ENCODE results near the gene FASTKD3.
A peak's percentile ranks its signal among the peaks of the same experiment; 100 is the strongest.
"Not testable (repeated sequence)": the region's sequence is repeated elsewhere in the genome, so short reads cannot be mapped to it uniquely, and the experiment has no call there.

The FASTKD3 gene, protein sequence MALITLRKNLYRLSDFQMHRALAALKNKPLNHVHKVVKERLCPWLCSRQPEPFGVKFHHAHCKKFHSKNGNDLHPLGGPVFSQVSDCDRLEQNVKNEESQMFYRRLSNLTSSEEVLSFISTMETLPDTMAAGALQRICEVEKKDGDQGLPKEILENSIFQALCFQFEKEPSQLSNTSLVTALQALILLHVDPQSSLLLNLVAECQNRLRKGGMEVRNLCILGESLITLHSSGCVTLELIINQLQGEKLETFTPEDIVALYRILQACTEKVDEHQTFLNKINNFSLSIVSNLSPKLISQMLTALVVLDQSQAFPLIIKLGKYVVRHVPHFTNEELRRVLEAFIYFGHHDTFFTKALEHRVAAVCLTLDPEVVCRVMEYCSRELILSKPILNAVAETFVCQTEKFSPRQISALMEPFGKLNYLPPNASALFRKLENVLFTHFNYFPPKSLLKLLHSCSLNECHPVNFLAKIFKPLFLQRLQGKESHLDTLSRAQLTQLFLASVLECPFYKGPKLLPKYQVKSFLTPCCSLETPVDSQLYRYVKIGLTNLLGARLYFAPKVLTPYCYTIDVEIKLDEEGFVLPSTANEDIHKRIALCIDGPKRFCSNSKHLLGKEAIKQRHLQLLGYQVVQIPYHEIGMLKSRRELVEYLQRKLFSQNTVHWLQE

GRCh38 chr5:7868773-7869473 lies at the start of gene FASTKD3, which contains the start of gene MTRR:
TSS of gene FASTKD3 (minus strand) at chr5:7869031. CDS start at chr5:7868083, 948 bp downstream.
TSS of gene MTRR (plus strand) at chr5:7869148. CDS start at chr5:7870795, 1,647 bp downstream.
- peak; percentile 86 for DNase-seq

GRCh38 chr5:7917130-7918123 lies 48.6 kb upstream of the FASTKD3 start:
- DNase-seq: no peak

DNA sequence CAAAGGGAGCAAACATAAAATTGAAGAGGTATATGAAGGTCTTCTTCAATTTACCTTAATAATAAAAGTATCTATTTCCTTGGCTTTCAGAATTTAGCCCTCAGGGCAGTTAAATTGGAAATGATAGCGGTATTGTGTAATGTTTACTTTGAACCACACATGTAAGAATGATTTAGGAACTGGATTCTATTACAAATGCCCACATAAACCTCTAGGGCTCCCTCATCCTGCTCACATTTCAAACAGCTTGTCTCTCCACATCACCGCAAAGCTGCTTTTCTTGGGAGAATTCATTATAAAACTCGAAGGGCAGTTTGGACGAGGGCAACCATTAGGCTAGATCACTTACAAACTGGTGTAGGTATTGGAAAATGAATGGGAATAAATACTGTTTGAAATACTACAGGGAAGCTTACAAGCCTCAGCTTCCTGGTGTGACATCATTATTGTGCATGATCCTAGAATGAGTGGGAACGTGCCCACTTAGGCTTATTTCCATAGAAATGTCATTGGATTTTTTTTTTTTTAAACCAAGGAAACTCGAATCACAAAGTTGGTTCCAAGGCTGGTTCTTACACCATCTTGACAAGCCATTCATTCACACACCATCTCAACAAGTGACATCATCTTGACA lies 47.5 kb upstream of the FASTKD3 start:
- no peak for DNase-seq

GRCh38 chr5:7911429-7911771 lies 42.6 kb upstream of the FASTKD3 start:
- not testable (repeated sequence) for DNase-seq

- no peak for DNase-seq
Measured at GRCh38 chr5:7910738-7911428, 42.1 kb upstream of the FASTKD3 start.

DNA sequence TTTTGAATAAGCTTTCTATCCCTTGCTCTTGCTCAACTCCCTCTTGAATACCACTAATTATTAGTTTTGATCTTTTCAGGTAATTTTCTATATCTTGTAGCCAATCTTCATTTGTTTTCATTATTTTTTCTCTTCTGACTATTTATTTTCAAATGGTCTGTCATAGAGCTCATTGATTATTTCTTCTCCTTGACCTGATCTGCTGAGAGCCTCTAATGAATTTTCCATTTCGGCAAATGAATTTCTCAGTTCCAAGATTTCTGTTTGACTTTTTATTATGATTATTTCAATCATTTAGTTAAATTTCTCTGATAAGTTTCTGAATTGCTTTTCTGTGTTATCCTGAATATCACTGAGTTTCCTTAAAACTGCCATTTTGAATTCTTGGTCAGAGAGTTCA lies 39.5 kb upstream of the FASTKD3 start:
- DNase-seq: no peak

GRCh38 chr5:7907612-7908011 lies 38.8 kb upstream of the FASTKD3 start:
- DNase-seq: no peak

DNA sequence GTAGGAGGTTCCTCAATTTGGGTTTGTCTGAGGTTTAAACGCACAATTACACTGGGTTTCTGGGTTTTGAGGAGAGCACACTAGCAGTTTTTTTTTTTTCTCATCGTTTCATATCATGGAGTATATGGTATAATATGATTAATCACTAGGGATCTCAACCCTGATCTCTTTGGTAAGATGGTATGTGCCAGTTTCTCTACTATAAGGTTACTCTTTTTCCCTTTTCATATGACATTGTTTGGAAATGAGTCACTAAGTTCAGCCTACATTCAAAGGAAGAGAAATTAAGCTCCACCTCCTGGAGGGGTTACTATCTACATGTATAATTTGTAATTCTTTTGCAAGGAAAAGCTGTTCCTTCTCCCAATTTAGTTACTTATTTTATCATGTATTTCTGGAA lies 35.3 kb upstream of the FASTKD3 start:
- DNase-seq: no peak

DNA sequence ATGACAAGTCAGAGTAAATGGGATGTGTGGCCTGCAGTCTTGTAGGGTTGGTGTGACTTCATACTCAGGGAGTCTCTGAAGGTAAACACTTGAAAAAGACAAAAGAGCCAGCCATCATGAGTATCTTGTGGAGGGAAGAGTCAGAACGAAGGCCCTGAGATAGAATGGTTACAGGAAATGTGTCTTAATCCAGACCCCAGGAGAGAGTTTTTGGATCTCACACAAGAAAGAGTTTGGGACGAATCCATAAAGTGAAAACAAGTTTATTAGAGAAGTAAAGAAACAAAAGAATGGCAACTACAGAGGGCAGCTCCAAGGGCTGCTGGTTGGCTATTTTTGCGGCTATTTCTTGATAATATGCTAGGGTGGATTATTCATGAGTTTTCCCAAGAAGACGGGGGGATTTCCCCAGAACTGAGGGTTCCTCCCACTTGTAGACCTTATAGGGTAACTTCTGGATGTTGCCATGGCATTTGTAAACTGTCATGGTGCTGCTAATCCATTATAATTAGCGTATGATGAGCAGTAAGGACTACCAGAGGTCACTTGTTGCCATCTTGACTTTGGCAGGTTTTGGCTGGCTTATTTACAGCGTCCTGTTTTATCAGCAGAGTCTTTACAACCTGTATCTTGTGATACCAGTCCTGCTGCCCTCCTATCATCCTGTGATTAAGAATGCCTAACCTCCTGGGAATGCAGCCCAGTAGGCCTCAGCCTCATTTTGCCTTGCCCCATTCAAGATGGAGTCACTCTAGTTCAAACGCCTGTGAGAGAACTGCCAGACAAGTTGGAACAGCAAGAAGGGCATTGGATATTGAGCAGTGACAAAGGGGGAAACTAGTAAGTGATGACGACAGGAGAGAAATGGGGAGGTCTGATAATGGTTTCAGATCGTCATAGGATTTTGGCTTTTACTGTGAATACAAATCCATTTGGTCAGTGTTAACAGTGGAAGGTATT lies 34.1 kb upstream of the FASTKD3 start:
- DNase-seq: no peak

- DNase-seq: no peak
Measured at GRCh38 chr5:7902201-7902600, 33.4 kb upstream of the FASTKD3 start.

- DNase-seq: peak; percentile 18
Measured at GRCh38 chr5:7897014-7897600, 28.3 kb upstream of the FASTKD3 start.

DNA sequence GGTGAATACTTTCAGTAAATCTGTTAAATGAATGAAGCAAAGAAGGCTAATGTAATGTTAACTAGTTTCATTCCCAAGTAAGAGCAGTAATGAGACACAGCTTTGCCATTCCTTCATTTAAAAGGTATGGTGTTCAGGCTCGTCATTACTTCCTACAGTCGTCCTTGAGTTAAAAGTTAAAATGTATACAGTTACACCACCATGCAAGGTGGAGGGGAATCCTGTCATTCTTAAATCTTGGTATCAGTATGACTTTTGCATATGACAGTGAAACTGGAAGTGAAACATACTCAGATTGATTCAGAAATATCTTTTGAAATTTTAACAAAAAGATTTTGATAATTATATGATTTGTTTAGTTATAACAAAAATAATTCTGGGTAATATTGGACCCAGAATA lies 26.0 kb upstream of the FASTKD3 start:
- DNase-seq: no peak

DNA sequence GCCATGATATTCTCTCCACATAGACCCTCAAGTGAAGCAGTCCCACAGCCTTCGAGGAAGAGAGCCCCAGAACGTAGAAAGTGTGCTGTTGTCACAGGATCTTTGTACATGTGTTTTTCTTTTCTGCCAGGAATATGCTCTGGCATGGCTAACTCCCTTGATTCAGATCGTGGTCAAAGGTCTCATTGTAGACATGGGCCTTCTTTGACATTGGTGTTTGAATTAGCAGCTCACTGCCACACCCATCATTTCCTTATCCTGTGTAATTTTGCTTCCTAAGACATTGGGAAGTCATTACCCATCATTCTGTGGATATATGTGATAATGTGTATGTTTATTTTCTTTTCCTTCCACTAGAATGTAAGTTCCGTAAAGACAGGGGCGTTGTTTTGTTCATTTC lies 25.6 kb upstream of the FASTKD3 start:
- no peak for DNase-seq

DNA sequence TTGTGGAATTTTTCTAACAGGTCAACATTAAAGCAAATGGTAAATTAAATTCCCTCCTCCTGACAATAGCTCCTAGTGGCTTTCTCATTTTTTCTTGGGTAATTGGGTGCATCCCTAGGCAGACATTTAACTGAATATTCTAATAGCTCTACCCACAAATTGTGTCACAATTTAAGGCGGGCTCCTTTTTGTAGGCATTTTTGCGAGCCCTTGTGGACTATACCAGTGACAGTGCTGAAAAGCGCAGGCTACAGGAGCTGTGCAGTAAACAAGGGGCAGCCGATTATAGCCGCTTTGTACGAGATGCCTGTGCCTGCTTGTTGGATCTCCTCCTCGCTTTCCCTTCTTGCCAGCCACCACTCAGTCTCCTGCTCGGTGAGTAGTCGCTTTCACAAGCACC lies 20.1 kb upstream of the FASTKD3 start:
- DNase-seq: no peak

DNA sequence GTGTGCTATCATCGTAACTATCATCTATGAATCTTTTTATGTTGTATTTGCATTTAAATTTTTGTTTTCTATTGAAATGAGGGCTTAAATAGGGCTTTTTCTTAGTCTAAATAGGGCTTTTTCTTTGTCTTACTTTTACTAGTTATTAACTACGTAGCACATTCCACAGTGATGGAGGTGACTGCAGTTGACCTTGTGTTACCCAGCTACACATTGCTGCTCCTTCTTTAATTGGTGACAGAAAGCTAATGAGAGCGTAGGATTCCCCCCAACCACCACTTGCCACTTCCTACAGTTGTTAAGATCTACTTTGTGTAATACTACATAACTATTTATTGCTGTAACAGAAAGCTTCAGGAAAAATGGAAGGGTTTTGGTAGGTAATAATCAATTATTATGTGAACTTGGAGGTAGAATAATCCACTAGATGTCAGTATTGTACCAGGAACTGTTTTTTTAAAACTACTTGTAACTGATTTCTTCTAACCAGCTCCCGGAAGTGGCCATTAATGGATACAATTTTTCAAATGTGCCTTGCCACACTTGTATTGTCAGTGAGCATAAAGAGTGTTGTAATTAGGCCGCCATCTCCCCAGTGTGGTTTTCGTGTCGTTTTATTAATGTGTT lies 18.1 kb upstream of the FASTKD3 start:
- no peak for DNase-seq

DNA sequence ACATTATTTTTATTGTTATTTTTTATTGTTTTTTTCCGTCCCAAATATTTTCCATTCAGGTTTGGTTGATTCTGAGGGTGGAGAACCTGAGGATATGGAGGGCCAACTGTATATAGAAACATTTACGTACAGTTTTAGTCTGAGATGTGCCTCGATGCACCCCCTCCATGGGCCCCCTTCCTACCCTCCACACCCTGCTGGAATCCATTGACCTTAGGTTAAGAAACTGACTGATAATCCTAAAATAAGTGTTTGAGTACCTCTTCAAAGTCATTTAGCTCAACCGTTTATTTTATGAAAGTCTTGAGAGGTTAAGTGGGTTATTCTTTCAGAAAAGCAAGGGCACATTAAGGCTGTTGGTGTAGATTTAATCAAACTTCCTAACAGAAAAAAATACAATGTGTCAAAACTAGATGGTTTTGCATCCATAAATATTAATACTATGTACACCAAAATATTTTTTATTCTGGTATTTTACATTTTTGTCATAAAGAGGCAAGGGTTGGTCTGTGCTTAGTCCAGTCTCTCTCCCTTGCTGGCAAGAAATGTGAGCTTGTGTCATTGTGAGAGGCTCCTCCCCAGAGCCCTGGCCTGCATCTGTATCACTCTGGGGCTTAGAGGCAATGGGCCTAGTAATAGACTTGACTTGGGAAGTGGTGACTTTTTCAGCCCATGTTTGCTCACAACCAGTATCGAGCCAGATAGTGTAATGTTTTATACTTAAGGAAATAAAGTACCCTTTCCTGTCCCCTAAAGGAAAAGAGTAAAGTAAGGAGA lies 15.8 kb upstream of the FASTKD3 start:
- no peak for DNase-seq

DNA sequence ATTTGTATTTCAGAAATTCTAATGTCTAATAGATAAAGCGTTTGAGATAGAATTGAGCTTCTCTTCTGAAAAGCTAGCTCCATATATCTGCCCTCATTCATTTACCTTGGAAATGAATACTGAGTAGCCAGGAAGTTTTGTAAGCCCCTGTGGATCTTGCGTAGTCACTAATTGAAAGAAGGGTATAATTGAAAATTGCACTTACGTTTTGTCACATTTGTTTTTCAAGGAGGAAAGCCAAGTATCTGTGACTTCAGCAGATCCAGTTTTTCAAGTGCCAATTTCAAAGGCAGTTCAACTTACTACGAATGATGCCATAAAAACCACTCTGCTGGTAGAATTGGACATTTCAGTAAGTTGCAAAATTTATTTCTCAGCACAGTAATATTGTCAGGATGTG lies 14.1 kb upstream of the FASTKD3 start:
- DNase-seq: no peak

GRCh38 chr5:7881816-7882215 lies 13.0 kb upstream of the FASTKD3 start:
- DNase-seq: no peak

Data from activated CD4-positive, alpha-beta T cell treated with anti-CD3 and anti-CD28 coated beads, Interleukin-2, amount 50 U/mL, for 1 hour (primary cell).